Measurements from ENCODE around the gene LRRC10. TPM values are rescaled to one million over a fixed set of nuclear protein-coding genes. Genes with fewer than 3 reads are reported as not detected.

LRRC10 gene
- not detected in 2 replicates for total RNA-seq

GRCh38 chr12:69610729-69611128 is at the start of gene LRRC10:
TSS of gene LRRC10 (minus strand) at chr12:69610907. CDS start at chr12:69610838, 69 bp downstream.

GRCh38 chr12:69585189-69586062 is 25.3 kb downstream of the LRRC10 start, which contains the start of gene CCT2:
TSS of gene CCT2 (plus strand) at chr12:69585459. CDS start at chr12:69585522, 63 bp downstream.

Other genes starting within 250 kb of the LRRC10 start
- 22.0 and 22.2 TPM in 2 replicates for gene FRS2, start 140.5 kb downstream of the LRRC10 start, total RNA-seq
- gene CCT2, start 25.4 kb downstream of the LRRC10 start, total RNA-seq = 156 and 278 TPM in 2 replicates
- gene BEST3, start 88.4 kb upstream of the LRRC10 start, total RNA-seq = 0.11 TPM in 1 of 2 replicates, not detected in the other
- gene RAB3IP, start 128.0 kb upstream of the LRRC10 start, total RNA-seq = 6.9 and 7.6 TPM in 2 replicates
- gene MYRFL, start 214.3 kb upstream of the LRRC10 start, total RNA-seq = under 0.01 TPM in 1 of 2 replicates, not detected in the other

Measured in dermis lymphatic vessel endothelial cell (primary cell).